GM21786 (cell line): ENCODE data around the gene GSTT2B.
"Not testable (repeated sequence)": the region's sequence is repeated elsewhere in the genome, so short reads cannot be mapped to it uniquely, and the experiment has no call there.

Source experiments
- ATAC-seq: cut with Tn5 transposase; IDR thresholded peaks from one replicate; pipeline ENCODE4 v1.9.1; 2021; ENCODE audit not compliant: unreplicated experiment

Gene GSTT2B

GRCh38 chr22:23961084-23961771 lies at the start of gene GSTT2B:
Gene GSTT2B, minus strand, starts transcription at chr22:23961195. Its CDS starts 64 bp downstream, at chr22:23961131.
- ATAC-seq = not testable (repeated sequence)

GRCh38 chr22:24010018-24010391 lies 49.0 kb upstream of the GSTT2B start:
- no peak for ATAC-seq

GRCh38 chr22:24009227-24010017 lies 48.4 kb upstream of the GSTT2B start:
- no peak for ATAC-seq

- no peak for ATAC-seq
Observed at GRCh38 chr22:24008381-24009226, 47.6 kb upstream of the GSTT2B start.

- no peak for ATAC-seq
Observed at GRCh38 chr22:24008022-24008283, 47.0 kb upstream of the GSTT2B start.

GRCh38 chr22:24007253-24008021 lies 46.4 kb upstream of the GSTT2B start:
- no peak for ATAC-seq

- no peak for ATAC-seq
Observed at GRCh38 chr22:24006914-24007214, 45.9 kb upstream of the GSTT2B start.

- ATAC-seq = no peak
Observed at GRCh38 chr22:24006207-24006913, 45.4 kb upstream of the GSTT2B start.

- no peak for ATAC-seq
Observed at GRCh38 chr22:24005201-24005600, 44.2 kb upstream of the GSTT2B start, which contains the start of gene GSTT4. Gene GSTT4, minus strand, starts transcription at chr22:24005453. Its CDS starts 97 bp downstream, at chr22:24005356.

- ATAC-seq = no peak
Observed at GRCh38 chr22:24003887-24004286, 42.9 kb upstream of the GSTT2B start.

GRCh38 chr22:24002851-24003250 lies 41.9 kb upstream of the GSTT2B start:
- no peak for ATAC-seq

- ATAC-seq = no peak
Observed at GRCh38 chr22:24002272-24002671, 41.3 kb upstream of the GSTT2B start.

- no peak for ATAC-seq
Observed at GRCh38 chr22:24001314-24001713, 40.3 kb upstream of the GSTT2B start.

GRCh38 chr22:23999779-24000178 lies 38.8 kb upstream of the GSTT2B start:
- not testable (repeated sequence) for ATAC-seq

GRCh38 chr22:23997092-23997491 lies 36.1 kb upstream of the GSTT2B start:
- ATAC-seq = no peak

- ATAC-seq = not testable (repeated sequence)
Observed at GRCh38 chr22:23993581-23994177, 32.7 kb upstream of the GSTT2B start.

- ATAC-seq = not testable (repeated sequence)
Observed at GRCh38 chr22:23993080-23993479, 32.1 kb upstream of the GSTT2B start.

- not testable (repeated sequence) for ATAC-seq
Observed at GRCh38 chr22:23989583-23990244, 28.7 kb upstream of the GSTT2B start.

- ATAC-seq = not testable (repeated sequence)
Observed at GRCh38 chr22:23986538-23987178, 25.7 kb upstream of the GSTT2B start.
